Measurements from ENCODE around the gene SIK3.

DNA sequence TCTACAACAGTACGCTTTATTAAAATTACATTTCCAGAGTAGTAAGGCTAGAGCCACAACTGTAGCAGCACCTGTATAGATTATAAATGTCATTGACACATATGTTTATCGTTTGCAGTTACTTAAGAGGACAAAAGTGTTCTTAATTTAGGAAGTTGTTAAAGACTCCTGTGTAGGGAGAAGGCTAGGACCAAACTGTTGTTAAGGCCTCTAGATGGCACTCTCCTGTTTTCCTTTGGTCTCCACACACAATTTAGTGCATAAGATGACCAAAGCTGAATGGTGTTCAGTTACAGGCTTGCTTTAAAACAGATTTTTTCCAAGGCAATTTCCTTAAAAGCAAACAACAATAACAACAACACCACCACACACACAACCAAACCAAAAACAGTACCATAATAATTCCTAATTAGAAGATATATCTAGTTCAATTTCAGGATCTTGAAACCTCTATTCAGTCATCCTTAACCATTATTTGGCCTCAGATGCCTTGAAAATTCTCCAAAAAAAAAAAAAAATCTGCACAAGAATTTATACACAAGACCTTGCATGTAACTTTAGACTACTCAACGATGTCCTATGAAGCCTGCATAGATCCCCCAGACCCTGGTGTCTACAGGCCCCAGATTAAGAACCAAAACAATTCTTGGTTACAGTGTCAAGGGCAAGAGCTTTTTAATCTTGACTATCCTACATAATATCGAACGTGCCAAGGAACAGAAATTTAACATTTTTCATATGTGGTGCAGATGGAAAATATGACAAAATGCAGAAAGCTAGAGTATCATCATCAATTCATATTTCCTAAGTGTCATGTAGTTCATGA, 218.2 kb downstream of the SIK3 start:
- TF ChIP-seq NANOG (IDR thresholded peaks at IDR 0.05; ENCODE audit: borderline replicate concordance) = no peak
- peak; percentile 74 to 84 for TF ChIP-seq CTCF (conservative IDR thresholded peaks at IDR 0.05; ENCODE audit: low read depth in 2 of 2)
- TF ChIP-seq, protein P1, sequence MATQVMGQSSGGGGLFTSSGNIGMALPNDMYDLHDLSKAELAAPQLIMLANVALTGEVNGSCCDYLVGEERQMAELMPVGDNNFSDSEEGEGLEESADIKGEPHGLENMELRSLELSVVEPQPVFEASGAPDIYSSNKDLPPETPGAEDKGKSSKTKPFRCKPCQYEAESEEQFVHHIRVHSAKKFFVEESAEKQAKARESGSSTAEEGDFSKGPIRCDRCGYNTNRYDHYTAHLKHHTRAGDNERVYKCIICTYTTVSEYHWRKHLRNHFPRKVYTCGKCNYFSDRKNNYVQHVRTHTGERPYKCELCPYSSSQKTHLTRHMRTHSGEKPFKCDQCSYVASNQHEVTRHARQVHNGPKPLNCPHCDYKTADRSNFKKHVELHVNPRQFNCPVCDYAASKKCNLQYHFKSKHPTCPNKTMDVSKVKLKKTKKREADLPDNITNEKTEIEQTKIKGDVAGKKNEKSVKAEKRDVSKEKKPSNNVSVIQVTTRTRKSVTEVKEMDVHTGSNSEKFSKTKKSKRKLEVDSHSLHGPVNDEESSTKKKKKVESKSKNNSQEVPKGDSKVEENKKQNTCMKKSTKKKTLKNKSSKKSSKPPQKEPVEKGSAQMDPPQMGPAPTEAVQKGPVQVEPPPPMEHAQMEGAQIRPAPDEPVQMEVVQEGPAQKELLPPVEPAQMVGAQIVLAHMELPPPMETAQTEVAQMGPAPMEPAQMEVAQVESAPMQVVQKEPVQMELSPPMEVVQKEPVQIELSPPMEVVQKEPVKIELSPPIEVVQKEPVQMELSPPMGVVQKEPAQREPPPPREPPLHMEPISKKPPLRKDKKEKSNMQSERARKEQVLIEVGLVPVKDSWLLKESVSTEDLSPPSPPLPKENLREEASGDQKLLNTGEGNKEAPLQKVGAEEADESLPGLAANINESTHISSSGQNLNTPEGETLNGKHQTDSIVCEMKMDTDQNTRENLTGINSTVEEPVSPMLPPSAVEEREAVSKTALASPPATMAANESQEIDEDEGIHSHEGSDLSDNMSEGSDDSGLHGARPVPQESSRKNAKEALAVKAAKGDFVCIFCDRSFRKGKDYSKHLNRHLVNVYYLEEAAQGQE (IDR thresholded peaks at IDR 0.05; ENCODE audit: unreplicated experiment) = no peak
- no peak for TF ChIP-seq EZH2 (IDR thresholded peaks at IDR 0.05; ENCODE audit: low read depth, unreplicated experiment)

All from GM23338 (cell line).